Common myeloid progenitor, CD34-positive (primary cell): Measurements from ENCODE around the gene CPSF2.
"Not testable (repeated sequence)": the region's sequence is repeated elsewhere in the genome, so short reads cannot be mapped to it uniquely, and the experiment has no call there.

ENCODE experiments used
- CTCF ChIA-PET: fragments of 350-600 bp; sonication (Branson Sonifier 250); formaldehyde crosslinking; loops from one replicate; lab custom pipeline; 2021; ENCODE audit warnings: antibody characterized with exemption; lab: Charles Lee
- POLR2A ChIA-PET: fragments of 350-600 bp; sonication (Branson Sonifier 250); formaldehyde crosslinking; loops from one replicate; lab custom pipeline; 2021; ENCODE audit warnings: antibody characterized with exemption; lab: Charles Lee
- DNase-seq, 3 donors: peaks; one replicate each; pipeline versions ENCODE4 v3.0.0 to v3.0.0-alpha.2; 2013
- H3K27ac ChIP-seq, 2 experiments: 1 replicate in 1 of 2; 2 replicates in 1 of 2; pipeline ENCODE4 v1.7.0; 2013; ENCODE audit warnings: inconsistent platforms in 2 of 2, low read length in 2 of 2, mild to moderate bottlenecking in 2 of 2, low read depth in 1 of 2, moderate library complexity in 1 of 2; ENCODE audit not compliant: severe bottlenecking in 2 of 2, insufficient read depth in 1 of 2, poor library complexity in 1 of 2
- H3K27me3 ChIP-seq, 5 experiments: replicated peaks in 2 of 5; 1 replicate in 3 of 5; 2 replicates in 2 of 5; pipeline versions ENCODE4 v1.6.1 to v1.7.0; 2013; ENCODE audit warnings: low read length in 4 of 5, mild to moderate bottlenecking in 2 of 5, moderate library complexity in 2 of 5, inconsistent platforms in 1 of 5; ENCODE audit not compliant: insufficient read depth in 5 of 5, control insufficient read depth in 4 of 5
- H3K36me3 ChIP-seq, 4 experiments: 1 replicate in 2 of 4; 2 replicates in 2 of 4; pipeline versions ENCODE4 v1.6.1 to v1.7.0; 2013; ENCODE audit warnings: low read length in 3 of 4, control low read depth in 1 of 4, mild to moderate bottlenecking in 1 of 4; ENCODE audit not compliant: control insufficient read depth in 4 of 4, insufficient read depth in 4 of 4
- H3K4me1 ChIP-seq, 4 experiments: 1 replicate in 3 of 4; 2 replicates in 1 of 4; pipeline versions ENCODE4 v1.6.1 to v1.7.1; 2013; ENCODE audit warnings: low read length in 3 of 4, mild to moderate bottlenecking in 3 of 4, control low read depth in 1 of 4, inconsistent platforms in 1 of 4, moderate library complexity in 1 of 4; ENCODE audit not compliant: control insufficient read depth in 4 of 4, insufficient read depth in 4 of 4; ENCODE audit errors: control extremely low read depth in 1 of 4
- H3K4me3 ChIP-seq, 7 experiments: 1 replicate in 4 of 7; 2 replicates in 3 of 7; pipeline versions ENCODE4 v1.5.1 to v1.7.0; 2013; ENCODE audit warnings: mild to moderate bottlenecking in 7 of 7, low read length in 6 of 7, moderate library complexity in 6 of 7, inconsistent platforms in 2 of 7, low read depth in 2 of 7, control low read depth in 1 of 7; ENCODE audit not compliant: insufficient read depth in 4 of 7, control insufficient read depth in 1 of 7; ENCODE audit errors: extremely low read depth in 1 of 7
- H3K9me3 ChIP-seq, 5 experiments: 1 replicate in 4 of 5; 2 replicates in 1 of 5; pipeline versions ENCODE4 v1.6.1 to v1.7.1; 2013; ENCODE audit warnings: low read length in 4 of 5, mild to moderate bottlenecking in 2 of 5, inconsistent platforms in 1 of 5, low read depth in 1 of 5, moderate library complexity in 1 of 5; ENCODE audit not compliant: control insufficient read depth in 4 of 5, insufficient read depth in 2 of 5; ENCODE audit errors: control extremely low read depth in 1 of 5
- WGBS: methylation state at CpG from one replicate; pipeline ENCODE4 v1.1.5; 2013; ENCODE audit not compliant: insufficient coverage; 5-methylcytosine and 5-hydroxymethylcytosine counted together

CPSF2 gene

DNA sequence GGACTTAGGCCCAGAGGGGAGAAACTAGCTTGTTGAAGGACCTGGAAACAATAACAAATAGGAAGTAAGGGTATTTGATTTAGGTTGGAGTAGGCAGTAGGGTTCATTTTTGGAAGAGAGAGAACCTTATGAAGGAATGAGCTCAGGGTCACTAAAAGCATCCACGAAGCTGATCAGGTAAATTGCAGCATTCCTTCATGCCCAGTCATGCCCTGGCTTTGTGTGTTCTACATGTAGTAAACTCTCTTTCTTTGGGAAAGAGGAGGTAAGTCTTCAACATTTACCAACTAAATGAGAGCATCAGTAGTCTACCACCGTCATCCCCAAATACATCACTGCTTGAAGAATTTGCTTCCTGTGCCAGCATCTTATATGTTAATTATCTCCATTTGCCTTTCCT is 54.7 kb downstream of the CPSF2 start:
- H3K27ac ChIP-seq, result no peak overlapping the region
- POLR2A ChIA-PET, result interaction anchor here (0.7 kb wide), 1 partner anchor 529 kb away, joined by 3 read pairs; no protein-coding TSS in a partner anchor
- no peak for DNase-seq
- CTCF ChIA-PET, result no interaction called here
- no peaks in the 10 kb centered on the region for H3K36me3 ChIP-seq
- H3K4me1 ChIP-seq, result no peaks in the 10 kb centered on the region
- H3K9me3 ChIP-seq, result no peaks in the 10 kb centered on the region
- no peak overlapping the region for H3K4me3 ChIP-seq
- WGBS, result 71% methylated on average over 1 of the region's 2 CpGs
- no peaks in the 10 kb centered on the region for H3K27me3 ChIP-seq

DNA sequence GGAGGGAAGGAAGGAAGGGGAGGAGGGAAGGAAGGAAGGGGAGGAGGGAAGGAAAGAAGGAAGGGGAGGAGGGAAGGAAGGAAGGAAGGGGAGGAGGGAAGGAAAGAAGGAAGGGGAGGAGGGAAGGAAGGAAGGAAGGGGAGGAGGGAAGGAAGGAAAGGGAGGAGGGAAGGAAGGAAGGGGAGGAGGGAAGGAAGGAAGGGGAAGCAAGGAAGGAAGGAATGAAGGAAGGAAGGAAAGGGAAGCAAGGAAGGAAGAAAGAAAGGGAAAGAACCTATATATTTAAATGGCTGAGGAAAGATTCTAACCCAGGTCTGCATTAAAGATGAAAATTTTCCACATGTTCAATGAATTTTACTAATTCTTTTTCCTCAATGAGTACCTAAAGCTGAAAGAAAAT is 57.4 kb downstream of the CPSF2 start:
- H3K36me3 ChIP-seq, H3K27me3 ChIP-seq, DNase-seq, H3K4me1 ChIP-seq, H3K9me3 ChIP-seq, POLR2A ChIA-PET, H3K27ac ChIP-seq, H3K4me3 ChIP-seq, CTCF ChIA-PET: not testable (repeated sequence)

DNA sequence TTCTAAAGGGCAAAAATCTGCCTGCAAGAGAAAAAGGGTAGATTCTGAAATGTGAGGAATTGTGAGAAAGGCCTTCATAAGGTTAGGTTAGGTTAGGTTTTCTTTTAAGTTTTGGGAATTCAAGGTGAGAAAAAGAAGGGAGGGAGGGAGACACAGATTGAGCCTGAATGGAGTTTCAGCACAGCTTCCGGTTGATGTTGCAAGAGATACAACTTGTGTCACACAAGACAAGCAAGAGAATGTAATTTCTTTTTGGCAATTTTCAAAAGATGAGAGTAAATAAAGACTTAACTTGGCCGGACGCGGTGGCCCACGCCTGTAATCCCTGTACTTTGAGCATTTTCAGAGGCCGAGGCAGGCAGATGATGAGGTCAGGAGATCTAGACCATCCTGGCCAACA is 63.8 kb downstream of the CPSF2 start:
- H3K27ac ChIP-seq, result no peak overlapping the region
- ChIA-PET CTCF (interaction anchor here (0.7 kb wide), 1 partner anchor 125 kb away, joined by 4 read pairs; no protein-coding TSS in a partner anchor), POLR2A (no interaction called here)
- H3K36me3 ChIP-seq, result no peaks in the 10 kb centered on the region
- H3K4me1 ChIP-seq, result no peaks in the 10 kb centered on the region
- WGBS, result 84% methylated on average over 6 of the region's 6 CpGs
- no peak for DNase-seq
- H3K9me3 ChIP-seq, result peaks cover 0 to 4% (median 0%) of the 10 kb centered on the region in 5 experiments
- no peak overlapping the region for H3K4me3 ChIP-seq
- H3K27me3 ChIP-seq, result no peaks in the 10 kb centered on the region

DNA sequence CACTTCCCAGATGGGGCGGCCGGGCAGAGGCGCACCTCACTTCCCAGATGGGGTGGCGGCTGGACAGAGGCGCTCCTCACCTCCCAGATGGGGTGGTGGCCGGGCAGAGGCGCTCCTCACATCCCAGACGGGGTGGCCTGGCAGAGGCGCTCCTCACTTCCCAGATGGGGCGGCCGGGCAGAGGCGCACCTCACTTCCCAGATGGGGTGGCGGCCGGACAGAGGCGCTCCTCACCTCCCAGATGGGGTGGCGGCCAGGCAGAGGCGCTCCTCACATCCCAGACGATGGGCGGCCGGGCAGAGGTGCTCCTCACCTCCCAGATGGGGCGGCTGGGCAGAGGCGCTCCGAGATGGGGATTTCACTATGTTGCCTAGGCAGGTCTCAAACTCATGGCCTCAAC is 65.8 kb downstream of the CPSF2 start:
- CTCF ChIA-PET, POLR2A ChIA-PET: not testable (repeated sequence)
- WGBS, result 93% methylated on average over 23 of the region's 23 CpGs

DNA sequence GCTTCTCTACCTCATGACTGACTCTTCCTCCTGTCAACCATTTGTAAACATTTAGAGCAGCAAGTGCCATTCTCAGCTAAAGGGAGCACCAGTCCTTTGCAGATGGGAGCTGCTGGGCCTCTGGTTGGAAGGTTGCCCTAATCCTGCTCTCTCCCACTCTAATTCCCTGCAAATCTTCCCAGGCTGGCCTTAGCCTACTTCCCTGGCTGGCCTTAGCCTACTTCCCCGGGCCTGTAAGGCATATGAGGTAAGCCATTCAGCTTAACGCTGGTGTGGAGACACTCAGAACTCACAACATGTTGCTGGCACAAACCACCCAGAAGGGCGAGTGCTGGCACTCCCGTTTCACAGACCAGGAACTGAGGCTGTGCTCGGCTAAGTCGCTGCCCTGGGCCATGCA is 69.0 kb downstream of the CPSF2 start:
- Histone ChIP-seq H3K27ac (no peak overlapping the region), H3K4me1 (no peaks in the 10 kb centered on the region), H3K9me3 (peaks cover 0 to 4% (median 0%) of the 10 kb centered on the region in 5 experiments), H3K36me3 (no peaks in the 10 kb centered on the region), H3K4me3 (no peak overlapping the region), H3K27me3 (no peaks in the 10 kb centered on the region)
- CTCF ChIA-PET, result no interaction called here
- POLR2A ChIA-PET, result no interaction called here
- DNase-seq, result no peak
- 82% methylated on average over 5 of the region's 6 CpGs for WGBS

More for the DNA sequence above, 65.8 kb downstream of the CPSF2 start:
- not testable (repeated sequence) for H3K36me3 ChIP-seq, H3K27me3 ChIP-seq, H3K4me1 ChIP-seq, H3K4me3 ChIP-seq, DNase-seq, H3K9me3 ChIP-seq, H3K27ac ChIP-seq

DNA sequence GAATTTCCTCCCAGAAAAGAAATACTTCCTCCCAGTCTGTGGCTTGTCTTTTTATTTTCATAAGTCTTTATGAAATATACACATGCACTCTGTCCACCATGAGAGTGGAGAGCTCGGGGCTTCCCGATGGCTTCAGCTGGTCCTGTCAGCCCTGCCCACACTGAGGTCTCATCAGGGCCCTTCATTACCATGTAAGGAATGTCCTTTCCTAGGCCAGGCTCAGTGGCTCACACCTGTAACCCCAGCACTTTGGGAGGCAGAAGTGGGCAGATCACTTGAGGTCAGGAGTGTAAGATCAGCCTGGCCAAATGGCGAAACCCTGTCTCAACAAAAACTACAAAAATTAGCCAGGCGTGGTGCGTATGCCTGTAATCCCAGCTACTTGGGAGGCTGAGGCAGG is 77.0 kb downstream of the CPSF2 start:
- POLR2A ChIA-PET, result interaction anchor here (0.6 to 0.7 kb wide), 2 partner anchors 28 to 121 kb away, joined by 3 to 4 read pairs; no protein-coding TSS in a partner anchor
- Histone ChIP-seq H3K27ac (no peak overlapping the region), H3K4me1 (peaks cover 0 to 9% (median 2%) of the 10 kb centered on the region in 4 experiments), H3K27me3 (peaks cover 0 to 7% (median 7%) of the 10 kb centered on the region in 5 experiments), H3K4me3 (no peak overlapping the region), H3K9me3 (no peaks in the 10 kb centered on the region), H3K36me3 (no peaks in the 10 kb centered on the region)
- DNase-seq, result no peak
- WGBS, result 96% methylated on average over 5 of the region's 5 CpGs
- CTCF ChIA-PET, result no interaction called here

DNA sequence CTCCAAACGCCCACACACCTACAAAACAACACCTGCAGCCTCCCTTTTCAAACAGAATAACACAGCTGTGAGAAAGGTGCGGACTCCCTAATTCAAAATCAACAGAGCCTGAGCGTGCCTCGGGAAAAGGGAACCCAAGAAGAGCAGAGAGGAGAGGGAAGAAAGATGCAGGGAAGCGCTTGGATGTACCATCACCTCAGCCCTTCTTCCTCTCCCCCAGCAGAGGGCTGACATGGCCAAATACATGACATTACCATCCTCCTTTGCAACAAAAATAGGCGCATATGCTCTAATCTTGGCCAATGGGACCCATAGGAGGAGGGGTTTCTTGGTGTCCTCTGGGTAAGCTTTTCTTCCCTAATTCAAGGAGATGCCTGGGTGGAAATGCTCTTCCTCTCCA is 78.0 kb downstream of the CPSF2 start:
- no peak for DNase-seq
- H3K9me3 ChIP-seq, result no peaks in the 10 kb centered on the region
- ChIA-PET POLR2A (no interaction called here), CTCF (no interaction called here)
- no CpG with 5 or more reads among the region's 6 CpGs for WGBS
- peaks cover 0 to 9% (median 7%) of the 10 kb centered on the region in 5 experiments for H3K27me3 ChIP-seq
- H3K36me3 ChIP-seq, result no peaks in the 10 kb centered on the region
- no peak overlapping the region for H3K27ac ChIP-seq
- peaks cover 0 to 9% (median 2%) of the 10 kb centered on the region in 4 experiments for H3K4me1 ChIP-seq
- no peak overlapping the region for H3K4me3 ChIP-seq
